ENCODE results near the gene LIME1. TPM values are rescaled to one million over a fixed set of nuclear protein-coding genes. Genes with fewer than 3 reads are reported as not detected.

Gene LIME1
- total RNA-seq, 1 experiment from 2014 or later: 13.5 TPM

- H3K23ac ChIP-seq (ENCODE audit: insufficient read length, low read depth, low read length): no peak overlapping the region
- H3K79me2 ChIP-seq (ENCODE audit: insufficient read depth, low read length): peaks cover 11% of the 10 kb centered on the region; the same call in 1 of the 2 replicates
- no peak overlapping the region for H3K56ac ChIP-seq (ENCODE audit: insufficient read length, low read depth, low read length)
- no peak overlapping the region for H2BK5ac ChIP-seq (ENCODE audit: insufficient read length, low read length)
- no peak overlapping the region for H3K4ac ChIP-seq (ENCODE audit: low read depth, low read length)
- H3K27ac ChIP-seq (ENCODE audit: insufficient read length, low read depth, low read length): no peak overlapping the region
- TF ChIP-seq CTCF (conservative IDR thresholded peaks at IDR 0.05): peak; percentile 58
- WGBS (ENCODE audit: extremely low coverage, insufficient read length, low lambda C conversion rate): no CpG with 5 or more reads among the region's 56 CpGs
- no peak overlapping the region for H2BK12ac ChIP-seq (ENCODE audit: insufficient read length, low read depth, low read length)
- H3K4me1 ChIP-seq (ENCODE audit: insufficient read depth, low read length): no peaks in the 10 kb centered on the region
- peaks cover 8 to 16% of the 10 kb centered on the region in 2 experiments for H3K4me1 Mint-ChIP-seq
- H3K27me3 ChIP-seq (ENCODE audit: insufficient read depth, low read length): no peaks in the 10 kb centered on the region
- peaks cover 4% of the 10 kb centered on the region for H3K79me1 ChIP-seq (ENCODE audit: insufficient read depth, low read depth, low read length, poor library complexity, severe bottlenecking)
- H3K18ac ChIP-seq (ENCODE audit: insufficient read length, low read depth, low read length): no peak overlapping the region
- H4K91ac ChIP-seq (ENCODE audit: insufficient read length, low read depth, low read length): no peak overlapping the region
- H2BK120ac ChIP-seq (ENCODE audit: low read depth, low read length, poor library complexity, severe bottlenecking): no peak overlapping the region
- peak overlapping the region; percentile 34 for H3K9ac ChIP-seq (ENCODE audit: extremely low read depth, insufficient read length, low read length)
- peak overlapping the region; percentile 63 to 81 (median 64); a peak in 4 of 7 replicates for H3K27ac Mint-ChIP-seq
- no peak overlapping the region for H4K5ac ChIP-seq (ENCODE audit: insufficient read length, low read depth, low read length)
- H3K9me3 ChIP-seq (ENCODE audit: control insufficient read depth, low read depth, low read length): no peaks in the 10 kb centered on the region
- H3K36me3 Mint-ChIP-seq (ENCODE audit: insufficient read depth in 1 of 3, low read depth in 3 of 3): peaks cover 42 to 57% (median 56%) of the 10 kb centered on the region in 3 experiments
- H3K4me2 ChIP-seq (ENCODE audit: insufficient read depth, insufficient read length, low read length): peak overlapping the region; percentile 86
- peak; percentile 48 for DNase-seq
- no peaks in the 10 kb centered on the region for H3K9me3 Mint-ChIP-seq
- H4K8ac ChIP-seq (replicated peaks; ENCODE audit: insufficient read length, low read depth, low read length): no peak overlapping the region
- H3K4me3 Mint-ChIP-seq: peak overlapping the region; percentile 89 to 91
- no peak overlapping the region for H2AK5ac ChIP-seq (ENCODE audit: insufficient read length, low read length)
- no peak overlapping the region; the same call in 1 of the 2 replicates for H3K14ac ChIP-seq (ENCODE audit: insufficient read depth, low read length)
- H4K20me1 ChIP-seq (ENCODE audit: control insufficient read depth, insufficient read depth, insufficient read length): no peaks in the 10 kb centered on the region
- no peaks in the 10 kb centered on the region for H3K27me3 Mint-ChIP-seq (ENCODE audit: low read depth)
- peaks cover 12% of the 10 kb centered on the region for H3K23me2 ChIP-seq (ENCODE audit: insufficient read length, low read depth, low read length, poor library complexity, severe bottlenecking)
- no peak overlapping the region for H2BK20ac ChIP-seq (ENCODE audit: low read depth, low read length, poor library complexity, severe bottlenecking)
- H3T11ph ChIP-seq (ENCODE audit: low read length): no peak overlapping the region
- no peak overlapping the region for H2AFZ ChIP-seq (ENCODE audit: low read length)
- no peak overlapping the region for H2BK15ac ChIP-seq (ENCODE audit: low read depth, low read length)
These were observed 29.5 kb upstream of the LIME1 start for GRCh38 chr20:63706852-63707557.
